Measurements from ENCODE around the gene SEMA4D.

Gene SEMA4D

DNA sequence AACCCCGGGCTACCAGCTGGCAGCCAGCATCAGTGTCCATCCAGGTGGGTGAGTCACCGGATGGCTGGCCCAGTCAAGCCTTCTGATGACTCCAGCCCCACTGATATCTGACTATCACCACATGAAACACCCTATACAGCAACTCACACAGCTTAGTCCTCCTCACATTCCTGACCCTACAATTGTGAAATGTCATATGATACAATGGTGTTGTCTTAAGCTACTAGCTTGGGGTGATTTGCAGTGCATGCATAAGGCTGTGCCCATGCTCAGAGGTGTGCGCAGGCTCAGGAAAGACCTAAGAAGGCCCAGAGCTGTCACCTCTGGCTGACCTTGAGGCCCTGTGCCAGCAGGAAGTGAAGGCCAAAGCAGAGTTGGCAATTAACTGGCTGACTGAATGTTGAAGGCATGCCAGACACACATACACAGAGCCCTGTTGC lies 21.5 kb upstream of the SEMA4D start:
- peak overlapping the region; percentile 76 for H3K27ac ChIP-seq
- no peaks in the 10 kb centered on the region for H3K27me3 ChIP-seq
- TF ChIP-seq, protein P1, sequence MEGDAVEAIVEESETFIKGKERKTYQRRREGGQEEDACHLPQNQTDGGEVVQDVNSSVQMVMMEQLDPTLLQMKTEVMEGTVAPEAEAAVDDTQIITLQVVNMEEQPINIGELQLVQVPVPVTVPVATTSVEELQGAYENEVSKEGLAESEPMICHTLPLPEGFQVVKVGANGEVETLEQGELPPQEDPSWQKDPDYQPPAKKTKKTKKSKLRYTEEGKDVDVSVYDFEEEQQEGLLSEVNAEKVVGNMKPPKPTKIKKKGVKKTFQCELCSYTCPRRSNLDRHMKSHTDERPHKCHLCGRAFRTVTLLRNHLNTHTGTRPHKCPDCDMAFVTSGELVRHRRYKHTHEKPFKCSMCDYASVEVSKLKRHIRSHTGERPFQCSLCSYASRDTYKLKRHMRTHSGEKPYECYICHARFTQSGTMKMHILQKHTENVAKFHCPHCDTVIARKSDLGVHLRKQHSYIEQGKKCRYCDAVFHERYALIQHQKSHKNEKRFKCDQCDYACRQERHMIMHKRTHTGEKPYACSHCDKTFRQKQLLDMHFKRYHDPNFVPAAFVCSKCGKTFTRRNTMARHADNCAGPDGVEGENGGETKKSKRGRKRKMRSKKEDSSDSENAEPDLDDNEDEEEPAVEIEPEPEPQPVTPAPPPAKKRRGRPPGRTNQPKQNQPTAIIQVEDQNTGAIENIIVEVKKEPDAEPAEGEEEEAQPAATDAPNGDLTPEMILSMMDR (IDR thresholded peaks at IDR 0.05), result no peak
- H3K4me3 ChIP-seq (ENCODE audit: low read depth in 1 of 2, low read length in 1 of 2), result no peak overlapping the region
- H3K36me3 ChIP-seq, result no peaks in the 10 kb centered on the region
- H3K9me3 ChIP-seq, result no peaks in the 10 kb centered on the region
- peaks cover 55 to 64% of the 10 kb centered on the region in 2 experiments for H3K4me1 ChIP-seq (ENCODE audit: control insufficient read depth in 1 of 2, insufficient read depth in 1 of 2, low read depth in 1 of 2, low read length in 1 of 2)

DNA sequence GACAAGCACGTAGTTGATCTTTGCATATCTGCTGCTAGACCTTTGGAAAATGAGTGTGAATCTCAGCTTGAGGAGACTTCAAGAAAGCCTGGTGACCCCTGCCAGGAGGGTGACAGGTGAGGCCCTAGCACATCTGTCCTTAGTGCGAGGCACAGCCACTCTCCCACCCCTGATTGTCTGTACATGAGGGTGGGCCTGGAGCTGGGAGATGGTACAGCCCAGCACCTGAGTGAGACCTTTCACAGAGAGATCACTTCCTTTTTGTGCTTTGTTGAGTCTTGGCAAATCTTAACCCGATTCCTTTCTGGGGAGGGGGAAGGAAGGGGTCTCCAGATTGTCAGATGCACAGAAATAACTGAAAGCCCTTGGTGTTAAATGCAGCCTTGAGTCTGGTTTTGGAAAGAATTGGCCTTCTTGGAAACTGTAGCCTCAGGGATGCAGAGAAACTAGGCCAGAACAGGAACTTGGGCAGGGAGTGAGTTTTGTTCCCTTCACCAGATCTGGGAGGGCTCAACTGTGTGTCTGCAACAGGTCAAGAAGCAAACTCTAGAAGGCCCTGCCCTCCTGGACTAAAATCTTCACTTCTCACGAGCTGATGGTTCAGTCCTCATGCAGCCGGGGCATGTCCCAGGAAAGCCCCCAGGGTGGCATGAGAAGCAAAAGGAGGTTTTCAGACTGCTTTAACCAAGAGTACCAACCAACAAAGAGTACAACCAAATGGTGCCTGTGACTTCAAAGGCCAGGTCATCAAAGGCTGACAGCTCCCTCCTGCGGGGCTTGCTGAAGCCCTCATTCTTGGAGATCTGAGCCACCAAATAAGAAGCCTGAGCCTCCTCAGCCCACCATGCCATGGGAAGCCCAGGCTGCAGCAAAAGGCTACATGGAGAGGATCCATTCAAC lies 20.8 kb upstream of the SEMA4D start:
- Histone ChIP-seq H3K27me3 (no peaks in the 10 kb centered on the region), H3K27ac (peak overlapping the region; percentile 76)

DNA sequence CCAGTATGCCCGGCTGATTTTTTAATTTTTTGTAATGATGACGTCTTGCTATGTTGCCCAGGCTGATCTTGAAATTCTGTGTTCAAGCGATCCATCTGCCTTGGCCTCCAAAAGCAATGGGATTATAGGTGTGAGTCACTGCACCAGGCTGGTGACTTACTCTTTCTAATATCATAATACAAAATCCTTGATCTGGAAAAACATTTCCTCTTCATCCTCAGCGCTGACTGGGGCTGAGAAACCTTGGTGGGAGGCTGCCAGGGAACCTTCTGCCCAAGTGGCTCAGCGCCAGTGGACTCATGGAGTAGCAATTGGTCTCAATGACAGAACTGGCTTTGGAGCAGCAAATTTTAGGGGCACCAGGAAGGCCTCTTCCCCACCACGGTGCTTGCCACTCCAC lies 17.5 kb upstream of the SEMA4D start:
- Histone ChIP-seq H3K27me3 (no peaks in the 10 kb centered on the region), H3K9me3 (no peaks in the 10 kb centered on the region), H3K4me3 (ENCODE audit: low read depth in 1 of 2, low read length in 1 of 2) (no peak overlapping the region), H3K27ac (no peak overlapping the region), H3K4me1 (ENCODE audit: control insufficient read depth in 1 of 2, insufficient read depth in 1 of 2, low read depth in 1 of 2, low read length in 1 of 2) (peaks cover 20 to 25% of the 10 kb centered on the region in 2 experiments), H3K36me3 (no peaks in the 10 kb centered on the region)
- TF ChIP-seq, protein P1 (IDR thresholded peaks at IDR 0.05), result no peak

More for the DNA sequence above, 20.8 kb upstream of the SEMA4D start:
- Histone ChIP-seq H3K9me3 (no peaks in the 10 kb centered on the region), H3K4me3 (ENCODE audit: low read depth in 1 of 2, low read length in 1 of 2) (no peak overlapping the region), H3K36me3 (no peaks in the 10 kb centered on the region), H3K4me1 (ENCODE audit: control insufficient read depth in 1 of 2, insufficient read depth in 1 of 2, low read depth in 1 of 2, low read length in 1 of 2) (peaks cover 48 to 58% of the 10 kb centered on the region in 2 experiments)
- TF ChIP-seq, protein P1 (IDR thresholded peaks at IDR 0.05), result no peak

DNA sequence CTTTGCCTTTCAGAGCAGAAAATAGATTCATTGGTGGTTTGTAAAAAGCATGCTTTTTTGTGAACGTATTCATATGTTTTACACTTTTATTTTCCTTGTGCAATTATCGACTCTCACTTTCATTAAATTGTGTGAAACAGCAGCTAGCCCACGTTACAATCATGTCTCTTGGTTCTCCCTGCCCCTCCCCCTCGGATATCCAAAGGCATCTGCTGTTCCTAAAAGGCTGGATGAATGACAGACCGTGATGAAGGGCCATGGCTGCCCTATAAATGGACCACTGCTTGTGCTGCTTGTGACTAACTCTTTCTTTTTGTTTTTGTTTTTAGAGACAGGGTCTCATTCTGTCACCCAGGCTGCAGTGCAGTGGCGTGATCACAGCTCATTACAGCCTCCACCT lies 17.0 kb upstream of the SEMA4D start:
- H3K9me3 ChIP-seq, result no peaks in the 10 kb centered on the region
- no peak overlapping the region for H3K4me3 ChIP-seq (ENCODE audit: low read depth in 1 of 2, low read length in 1 of 2)
- peaks cover 20 to 21% of the 10 kb centered on the region in 2 experiments for H3K4me1 ChIP-seq (ENCODE audit: control insufficient read depth in 1 of 2, insufficient read depth in 1 of 2, low read depth in 1 of 2, low read length in 1 of 2)
- no peak overlapping the region for H3K27ac ChIP-seq
- no peaks in the 10 kb centered on the region for H3K36me3 ChIP-seq
- no peaks in the 10 kb centered on the region for H3K27me3 ChIP-seq
- TF ChIP-seq, protein P1 (IDR thresholded peaks at IDR 0.05), result no peak

DNA sequence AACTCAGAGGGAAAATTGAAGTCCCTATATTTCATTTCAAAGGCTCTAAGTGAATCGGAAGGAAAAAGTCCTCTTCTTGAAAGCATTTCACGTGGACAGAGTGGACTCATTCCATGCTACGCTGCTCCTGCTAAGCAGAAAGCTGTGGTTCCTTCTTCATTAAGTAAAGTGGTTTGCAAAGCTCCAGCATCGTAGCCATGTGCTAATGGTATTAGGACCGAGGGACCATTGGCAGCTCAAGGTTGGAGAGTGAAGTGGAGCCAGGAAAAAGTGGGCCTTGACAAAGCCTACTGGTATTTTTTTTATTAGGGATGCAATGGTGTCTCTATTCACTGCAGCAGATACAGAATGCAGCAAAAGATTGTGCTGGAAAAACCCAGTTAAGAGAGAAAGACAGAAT lies 16.4 kb upstream of the SEMA4D start:
- no peak overlapping the region for H3K27ac ChIP-seq
- no peaks in the 10 kb centered on the region for H3K9me3 ChIP-seq
- H3K4me3 ChIP-seq (ENCODE audit: low read depth in 1 of 2, low read length in 1 of 2), result no peak overlapping the region
- no peaks in the 10 kb centered on the region for H3K27me3 ChIP-seq
- TF ChIP-seq, protein P1 (IDR thresholded peaks at IDR 0.05), result no peak
- peaks cover 17 to 19% of the 10 kb centered on the region in 2 experiments for H3K4me1 ChIP-seq (ENCODE audit: control insufficient read depth in 1 of 2, insufficient read depth in 1 of 2, low read depth in 1 of 2, low read length in 1 of 2)
- no peaks in the 10 kb centered on the region for H3K36me3 ChIP-seq

Measured in neutrophil (primary cell).